COR-L47 (cell line): Measurements from ENCODE around the gene ADH5.
"Not testable (repeated sequence)": the region's sequence is repeated elsewhere in the genome, so short reads cannot be mapped to it uniquely, and the experiment has no call there.

Experiments used
- DNase-seq: peaks from one replicate; lab custom pipeline; 2025; lab: John Stamatoyannopoulos, UW

The ADH5 gene

DNA sequence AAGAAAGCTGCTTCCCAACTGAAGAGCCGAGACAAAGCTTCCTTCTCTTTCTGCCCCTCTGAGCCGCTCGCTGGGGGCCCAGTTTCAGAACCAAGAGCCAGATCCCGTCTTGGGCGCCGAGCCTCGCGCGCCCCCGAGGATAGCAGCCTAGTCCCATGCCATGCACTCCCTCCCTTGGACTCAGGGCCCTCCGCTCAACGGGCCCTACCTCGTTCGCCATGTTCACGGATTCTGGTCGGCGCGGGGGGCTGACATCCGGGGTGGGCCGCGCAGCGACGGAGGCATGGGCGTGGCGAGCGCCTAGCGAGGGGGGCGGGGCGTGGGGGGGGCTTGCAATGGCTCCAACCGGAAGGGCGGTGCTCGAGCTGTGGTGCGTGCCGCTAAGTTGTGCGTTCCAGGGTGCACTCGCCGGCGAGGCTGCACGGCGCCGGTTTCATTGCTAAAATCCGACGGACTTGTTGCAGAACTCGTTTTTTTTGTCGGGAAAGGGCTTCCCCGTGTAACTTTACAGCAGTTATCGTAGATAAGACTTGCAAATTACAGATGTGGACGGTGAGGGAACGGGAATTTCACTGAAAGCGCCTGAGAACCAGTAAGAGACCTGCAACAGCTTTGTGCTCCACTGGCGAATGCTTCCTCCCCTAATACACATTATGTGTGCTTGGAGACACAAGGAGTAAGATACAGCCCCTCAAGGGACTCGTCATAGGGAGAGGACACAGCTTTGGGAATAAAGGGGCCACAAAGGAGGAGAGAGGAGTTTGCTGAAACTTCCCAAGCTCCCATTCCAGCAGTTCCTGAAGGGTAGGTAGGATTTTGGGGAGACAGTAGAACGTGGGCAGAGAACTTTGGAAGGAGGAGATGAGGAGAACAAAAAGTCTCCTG lies at the start of gene ADH5:
Gene ADH5, minus strand, starts transcription at position 308 of the 885 bp plus-strand sequence. Its CDS starts 88 bp downstream, at position 220.
- peak; percentile 88 for DNase-seq

DNA sequence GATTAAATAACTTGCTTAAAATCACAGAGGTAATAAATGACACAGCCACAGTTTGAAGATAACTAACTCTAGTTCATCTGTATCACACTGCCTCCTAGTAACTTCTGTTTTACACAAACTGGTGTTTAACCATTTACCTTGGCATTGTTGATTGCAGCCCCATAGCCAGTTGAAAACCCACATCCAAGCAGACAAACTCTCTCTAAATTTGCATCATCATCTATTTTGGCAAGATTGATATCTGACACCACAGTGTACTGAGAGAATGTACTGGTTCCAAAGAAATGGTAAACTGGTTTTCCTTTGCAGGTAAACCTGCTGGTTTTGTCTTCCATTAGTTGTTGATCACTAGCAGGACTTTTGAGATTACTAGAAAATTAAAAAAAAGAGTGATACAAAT lies 47.7 kb upstream of the ADH5 start:
- DNase-seq, result no peak

DNA sequence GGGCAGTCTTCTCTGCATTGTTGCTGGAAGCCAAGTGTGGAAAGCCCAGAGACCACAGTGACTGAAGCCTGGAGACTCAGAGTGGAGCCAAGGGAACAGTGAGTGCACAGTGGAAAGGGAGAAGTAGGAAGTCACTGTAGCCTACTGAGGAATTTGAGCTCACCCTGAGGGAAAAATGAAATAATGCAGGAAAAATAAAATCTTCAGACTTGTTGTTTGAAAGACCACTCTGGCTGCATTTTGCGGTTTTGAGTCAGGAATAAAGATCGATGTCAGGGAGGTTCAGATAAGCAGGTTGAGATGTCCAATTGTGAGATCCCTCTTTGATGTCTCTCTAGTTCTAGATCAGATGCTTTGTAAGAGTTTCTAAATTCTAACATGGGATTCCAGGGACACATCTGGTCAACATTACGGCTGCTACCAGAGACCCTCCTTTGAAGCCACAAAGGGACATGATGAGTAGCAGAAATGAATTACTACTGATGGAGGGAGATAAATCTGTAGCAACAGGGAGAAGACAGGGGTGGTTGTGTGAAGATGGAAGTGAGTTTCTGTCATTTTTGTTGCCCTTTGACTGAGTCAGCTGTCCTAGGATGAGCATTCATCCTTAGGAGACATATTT lies 47.1 kb upstream of the ADH5 start:
- no peak for DNase-seq

DNA sequence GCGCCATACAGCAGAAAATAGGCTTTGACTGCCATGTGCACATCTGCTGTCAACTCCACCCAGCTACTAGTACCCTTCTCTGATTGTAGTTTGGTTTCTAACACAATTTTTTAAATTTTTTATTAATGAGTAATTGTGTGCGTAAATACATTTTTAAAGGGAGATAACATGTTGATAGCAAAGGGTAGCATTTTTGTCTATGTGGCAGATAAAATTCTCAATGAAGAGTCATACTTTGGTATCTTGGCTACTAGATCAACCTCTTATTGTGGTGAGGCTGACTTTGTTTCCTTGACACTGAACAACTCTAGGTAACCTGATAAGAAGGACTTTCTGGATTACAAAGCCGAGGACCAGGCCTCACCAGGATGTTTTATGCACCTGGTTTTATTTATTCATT lies 46.0 kb upstream of the ADH5 start:
- no peak for DNase-seq

DNA sequence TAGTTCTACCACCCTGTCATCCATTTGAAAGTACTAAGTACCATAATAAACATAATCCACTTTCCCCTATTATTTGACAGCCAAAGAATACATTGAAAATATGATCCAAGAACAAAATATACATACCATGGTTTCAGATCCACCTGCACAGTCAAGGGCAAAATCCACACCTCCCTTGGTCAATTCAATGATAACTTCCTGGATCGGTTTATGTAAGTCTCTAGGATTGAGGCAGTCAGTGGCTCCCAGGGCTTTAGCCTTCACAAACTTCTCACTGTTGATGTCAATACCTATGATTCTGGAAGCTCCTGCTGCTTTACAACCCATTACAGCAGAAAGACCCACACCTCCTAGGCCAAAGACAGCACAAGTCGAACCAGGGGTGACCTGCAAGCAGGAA lies 42.8 kb upstream of the ADH5 start:
- DNase-seq, result no peak

DNA sequence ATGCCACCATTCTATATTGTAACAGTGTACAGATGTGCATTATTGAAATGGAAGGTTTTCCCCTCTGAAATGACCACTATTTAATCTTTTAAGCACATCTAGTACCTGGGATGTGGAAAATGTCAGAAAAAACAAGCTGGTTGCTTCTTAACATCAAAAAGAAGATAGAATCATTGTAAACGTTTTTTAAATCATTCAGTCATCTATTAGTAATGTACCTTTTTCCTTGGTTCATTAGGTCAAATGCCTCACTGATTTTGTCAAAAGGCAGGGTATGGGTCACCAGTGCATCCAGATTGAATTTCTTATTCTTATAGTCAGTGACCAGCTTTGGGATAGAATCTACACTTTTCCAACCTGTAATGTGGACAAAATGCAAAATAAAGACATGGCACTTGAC lies 37.8 kb upstream of the ADH5 start:
- DNase-seq, result no peak

DNA sequence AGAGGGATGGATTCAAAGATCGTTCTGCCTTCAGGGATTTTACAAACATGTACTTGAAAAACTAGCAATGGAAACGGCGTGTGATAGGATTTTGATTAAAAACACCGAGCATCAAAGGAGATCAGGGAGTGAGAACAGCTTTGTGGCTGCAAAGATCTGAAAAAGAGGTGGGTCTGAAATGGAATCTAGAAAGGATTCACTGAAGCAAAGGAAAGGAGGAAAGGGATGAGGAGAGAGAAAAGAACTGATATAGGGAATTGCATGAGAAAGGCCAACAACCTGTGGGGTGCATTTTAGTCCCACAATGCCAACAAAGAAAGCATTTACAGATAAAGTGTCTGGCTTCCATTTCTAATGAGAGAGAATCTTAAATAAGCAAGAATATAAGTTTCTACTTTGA lies 32.4 kb upstream of the ADH5 start:
- no peak for DNase-seq

DNA sequence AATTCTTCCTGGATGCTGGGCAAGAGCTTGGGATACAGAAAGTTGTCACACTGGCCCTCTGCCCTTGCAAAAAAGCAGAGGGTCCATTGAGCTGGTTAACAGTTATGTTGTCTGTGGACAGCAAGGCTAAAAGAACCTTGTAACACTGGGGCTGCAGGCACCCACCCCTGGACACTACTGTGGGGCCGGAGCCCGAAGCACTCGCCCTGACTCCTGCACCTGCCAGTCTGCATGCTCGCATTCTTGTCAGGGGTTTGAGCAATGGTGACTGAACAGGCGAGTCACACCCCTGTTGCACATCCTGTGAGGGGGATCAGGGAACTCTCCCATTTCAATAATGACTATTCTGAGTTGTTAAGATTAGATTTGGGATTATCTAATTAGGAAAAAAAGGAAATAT lies 31.9 kb upstream of the ADH5 start:
- no peak for DNase-seq

DNA sequence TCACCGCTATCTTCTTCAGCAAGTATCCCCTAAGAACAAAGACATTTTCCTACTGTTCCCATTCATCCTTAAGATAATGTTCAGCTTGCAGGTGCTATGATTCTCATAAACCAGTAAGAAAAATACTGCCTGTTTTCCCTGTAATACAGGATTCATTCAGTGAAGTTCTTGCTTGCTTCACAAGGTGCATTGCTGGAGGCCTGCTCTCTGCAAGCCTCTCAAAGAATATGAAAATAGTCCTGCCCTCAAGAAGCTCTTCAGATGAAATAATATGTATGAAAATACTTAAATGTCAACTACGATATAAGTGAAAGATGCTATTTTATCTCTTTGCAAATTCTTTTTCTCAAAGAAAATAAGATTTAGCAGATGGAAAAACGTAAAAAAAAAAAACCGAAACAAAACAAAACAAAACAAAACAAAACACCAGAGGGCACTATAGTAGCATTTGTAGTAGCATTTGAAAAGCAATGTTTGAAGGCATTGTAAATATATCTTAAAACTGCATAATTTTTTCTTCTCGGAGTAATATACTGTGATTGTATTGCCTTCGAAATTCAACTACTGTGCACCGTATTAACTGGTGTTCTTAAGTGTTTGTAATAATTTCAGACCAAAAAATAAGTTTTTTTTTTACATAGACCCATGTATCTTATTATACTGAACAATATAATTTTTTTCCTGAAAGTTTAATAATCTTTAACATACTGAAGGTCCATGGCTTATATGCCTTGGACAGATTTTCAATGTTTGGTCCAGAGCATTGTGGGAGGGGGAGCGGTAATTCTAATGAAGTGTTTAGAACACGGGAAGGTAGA lies 29.5 kb upstream of the ADH5 start:
- no peak for DNase-seq

DNA sequence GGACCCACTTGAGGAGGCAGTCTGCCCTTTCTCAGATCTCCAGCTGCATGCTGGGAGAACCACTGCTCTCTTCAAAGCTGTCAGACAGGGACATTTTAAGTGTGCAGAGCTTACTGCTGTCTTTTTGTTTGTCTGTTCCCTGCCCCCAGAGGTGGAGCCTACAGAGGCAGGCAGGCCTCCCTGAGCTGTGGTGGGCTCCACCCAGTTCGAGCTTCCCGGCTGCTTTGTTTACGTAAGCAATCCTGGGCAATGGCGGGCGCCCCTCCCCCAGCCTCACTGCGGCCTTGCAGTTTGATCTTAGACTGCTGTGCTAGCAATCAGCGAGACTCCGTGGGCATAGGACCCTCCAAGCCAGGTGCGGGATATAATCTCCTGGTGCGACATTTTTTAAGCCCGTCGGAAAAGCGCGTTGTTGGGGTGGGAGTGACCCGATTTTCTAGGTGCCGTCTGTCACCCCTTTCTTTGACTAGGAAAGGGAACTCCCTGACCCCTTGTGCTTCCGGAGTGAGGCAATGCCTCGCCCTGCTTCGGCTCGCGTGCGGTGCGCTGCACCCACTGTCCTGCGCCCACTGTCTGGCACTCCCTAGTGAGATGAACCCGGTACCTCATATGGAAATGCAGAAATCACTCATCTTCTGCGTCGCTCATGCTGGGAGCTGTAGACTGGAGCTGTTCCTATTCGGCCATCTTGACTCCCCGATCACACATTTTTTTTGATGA lies 28.7 kb upstream of the ADH5 start:
- DNase-seq, result not testable (repeated sequence)

DNA sequence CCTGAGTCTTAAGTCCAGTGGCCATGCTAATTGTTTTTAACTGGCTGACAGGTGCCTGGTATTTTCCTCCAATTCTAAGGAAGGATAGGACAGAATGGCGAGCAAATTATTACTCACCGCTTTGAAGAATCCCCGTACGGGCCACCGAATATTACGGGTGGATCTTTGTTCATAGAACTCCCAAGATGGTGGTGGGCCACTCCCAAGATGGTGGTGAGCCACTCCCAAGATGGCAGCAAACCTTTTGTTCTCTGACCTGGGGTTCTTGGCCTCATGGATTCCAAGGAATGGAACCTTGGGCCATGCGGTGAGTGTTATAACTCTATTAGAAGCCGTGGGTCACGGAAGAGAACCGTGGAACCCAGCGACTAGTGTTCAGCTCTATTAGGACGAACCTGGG lies 20.7 kb upstream of the ADH5 start:
- not testable (repeated sequence) for DNase-seq

DNA sequence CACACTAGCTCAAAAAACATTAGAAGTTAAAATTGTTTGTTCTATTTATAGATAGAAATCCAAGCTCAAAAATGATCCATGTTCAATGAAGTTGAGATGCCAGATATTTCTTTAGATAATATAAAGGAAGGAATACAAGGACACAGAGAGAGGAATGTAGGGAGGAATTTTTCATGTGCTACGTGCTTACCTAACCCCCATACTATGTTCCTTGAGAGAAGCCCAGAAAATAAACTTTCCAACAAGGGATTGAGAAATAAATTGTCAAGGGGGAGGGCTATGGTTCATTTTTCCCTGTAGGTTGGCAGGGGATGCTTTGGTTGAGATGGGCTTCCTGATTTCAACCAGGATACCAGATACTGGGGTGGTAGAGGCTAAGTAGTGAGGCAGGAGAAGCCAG lies 15.6 kb upstream of the ADH5 start:
- DNase-seq, result no peak

DNA sequence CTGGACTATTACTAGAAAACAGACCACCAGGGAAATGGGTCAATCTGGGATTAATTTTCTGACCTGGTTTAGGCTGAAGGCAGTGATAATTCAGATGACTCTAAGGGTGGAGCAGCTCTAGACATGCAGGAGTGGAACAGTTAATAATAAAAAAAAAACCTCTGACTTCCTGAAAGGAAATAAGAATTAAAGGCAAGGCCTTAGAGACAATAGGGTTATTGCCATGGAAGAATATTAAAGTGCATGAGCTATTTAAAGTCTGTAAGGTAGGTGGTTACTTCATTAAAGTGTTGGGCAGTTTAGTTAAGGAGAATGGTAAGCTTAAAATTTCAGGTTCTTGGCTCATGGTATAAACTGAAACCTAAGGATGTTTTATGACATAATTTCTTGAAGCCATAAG lies 14.6 kb upstream of the ADH5 start:
- DNase-seq, result no peak

DNA sequence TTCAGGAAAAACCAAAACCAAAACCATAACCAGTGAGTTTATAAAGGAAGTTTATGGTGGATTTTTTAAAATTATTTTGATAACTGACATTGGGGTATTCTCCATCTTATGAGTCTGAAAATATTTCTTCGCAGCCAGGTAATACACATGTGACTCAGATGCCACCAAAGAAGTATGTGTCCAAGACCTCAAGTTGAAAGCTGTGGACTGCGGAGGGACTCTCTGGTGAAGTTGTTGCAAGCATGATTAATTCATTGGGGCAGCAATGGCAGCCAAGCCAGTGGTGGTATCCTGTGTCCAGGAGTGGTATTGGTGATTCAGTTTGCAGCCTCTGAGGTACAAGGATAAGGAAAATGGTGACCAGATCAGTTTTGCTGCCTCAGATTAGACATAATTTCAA lies 14.0 kb upstream of the ADH5 start:
- no peak for DNase-seq

DNA sequence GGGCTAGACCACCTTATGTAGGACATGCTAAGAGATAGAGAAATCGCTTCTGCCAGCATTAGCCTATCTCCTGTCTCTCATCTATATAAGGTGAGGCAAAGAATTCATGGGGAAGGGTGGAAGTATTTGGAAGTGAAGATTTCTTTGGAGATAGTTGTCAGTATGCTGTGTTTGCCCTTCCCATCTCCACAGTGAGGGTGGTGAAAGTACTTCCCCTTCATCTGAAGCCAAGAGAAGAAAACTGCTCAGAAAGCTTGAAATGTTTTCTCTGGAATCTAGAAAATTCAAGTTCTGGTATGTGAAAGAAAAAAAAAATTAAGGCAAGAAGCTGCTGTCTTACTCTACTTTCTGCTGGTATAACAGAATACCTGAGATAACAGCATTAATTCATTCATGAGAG lies 12.3 kb upstream of the ADH5 start:
- DNase-seq, result no peak

DNA sequence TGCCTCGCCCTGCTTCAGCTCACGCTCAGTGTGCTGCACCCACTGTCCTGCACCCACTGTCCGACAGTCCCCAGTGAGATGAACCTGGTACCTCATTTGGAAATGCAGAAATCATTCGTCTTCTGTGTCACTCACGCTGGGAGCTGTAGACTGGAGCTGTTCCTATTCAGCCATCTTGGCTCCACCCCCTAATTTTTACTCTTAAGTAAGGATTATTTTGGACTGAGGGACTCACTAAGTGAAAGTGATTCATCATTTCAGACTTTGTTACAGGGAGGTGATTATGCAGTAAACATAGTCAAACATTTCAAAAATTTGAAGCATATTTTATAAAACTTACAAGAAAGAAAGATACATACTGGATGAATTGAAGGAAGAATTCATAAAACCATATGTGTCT lies 11.2 kb upstream of the ADH5 start:
- DNase-seq, result not testable (repeated sequence)

DNA sequence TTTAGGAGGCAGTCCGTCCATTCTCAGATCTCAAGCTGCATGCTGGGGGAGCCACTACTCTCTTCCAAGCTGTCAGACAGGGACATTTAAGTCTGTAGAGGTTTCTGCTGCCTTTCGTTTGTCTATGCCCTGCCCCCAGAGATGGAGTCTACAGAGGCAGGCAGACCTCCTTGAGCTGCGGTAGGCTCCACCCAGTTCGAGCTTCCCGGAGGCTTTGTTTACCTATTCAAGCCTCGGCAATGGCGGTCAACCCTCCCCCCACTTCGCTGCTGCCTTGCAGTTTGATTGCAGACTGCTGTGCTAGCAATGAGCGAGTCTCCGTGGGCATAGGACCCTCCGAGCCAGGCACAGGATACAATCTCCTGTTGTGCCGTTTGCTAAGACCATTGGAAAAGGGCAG lies 10.7 kb upstream of the ADH5 start:
- DNase-seq, result no peak

DNA sequence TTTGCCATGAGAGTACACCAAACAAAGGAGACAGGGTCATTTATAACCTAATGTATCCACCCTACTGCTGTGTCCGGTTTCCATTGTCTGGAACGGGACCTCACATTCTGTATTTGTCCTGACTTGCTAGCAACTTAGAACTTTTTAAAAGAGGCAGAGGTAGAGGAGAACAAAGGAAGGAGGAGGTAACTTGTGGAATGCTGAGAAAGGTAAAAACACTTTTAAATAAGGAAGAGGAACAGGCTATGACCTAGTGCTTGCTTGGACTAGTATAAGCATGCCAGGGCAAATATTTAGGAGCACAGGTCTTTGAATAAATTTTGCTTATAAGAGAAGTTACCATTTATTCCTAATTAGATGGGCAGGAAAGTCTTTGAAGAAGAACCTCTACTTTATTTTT lies 3.3 kb upstream of the ADH5 start:
- not testable (repeated sequence) for DNase-seq

DNA sequence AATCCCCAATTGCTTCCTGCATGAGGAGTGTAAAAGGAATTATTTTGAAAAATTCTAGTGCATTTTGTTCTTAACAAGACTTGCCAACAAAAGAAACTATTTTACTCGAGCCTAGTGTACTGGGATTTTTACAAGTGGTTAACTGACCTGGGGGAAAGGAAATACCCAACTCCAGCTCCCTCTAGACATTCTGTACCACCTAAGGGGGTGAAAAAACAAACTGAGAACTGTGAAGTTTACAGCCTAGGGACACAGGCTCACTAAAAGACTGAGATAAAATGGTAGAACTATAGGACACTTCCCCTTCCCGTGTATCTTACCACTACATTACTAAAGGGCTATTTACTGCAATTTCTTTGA lies 2.6 kb upstream of the ADH5 start:
- no peak for DNase-seq

DNA sequence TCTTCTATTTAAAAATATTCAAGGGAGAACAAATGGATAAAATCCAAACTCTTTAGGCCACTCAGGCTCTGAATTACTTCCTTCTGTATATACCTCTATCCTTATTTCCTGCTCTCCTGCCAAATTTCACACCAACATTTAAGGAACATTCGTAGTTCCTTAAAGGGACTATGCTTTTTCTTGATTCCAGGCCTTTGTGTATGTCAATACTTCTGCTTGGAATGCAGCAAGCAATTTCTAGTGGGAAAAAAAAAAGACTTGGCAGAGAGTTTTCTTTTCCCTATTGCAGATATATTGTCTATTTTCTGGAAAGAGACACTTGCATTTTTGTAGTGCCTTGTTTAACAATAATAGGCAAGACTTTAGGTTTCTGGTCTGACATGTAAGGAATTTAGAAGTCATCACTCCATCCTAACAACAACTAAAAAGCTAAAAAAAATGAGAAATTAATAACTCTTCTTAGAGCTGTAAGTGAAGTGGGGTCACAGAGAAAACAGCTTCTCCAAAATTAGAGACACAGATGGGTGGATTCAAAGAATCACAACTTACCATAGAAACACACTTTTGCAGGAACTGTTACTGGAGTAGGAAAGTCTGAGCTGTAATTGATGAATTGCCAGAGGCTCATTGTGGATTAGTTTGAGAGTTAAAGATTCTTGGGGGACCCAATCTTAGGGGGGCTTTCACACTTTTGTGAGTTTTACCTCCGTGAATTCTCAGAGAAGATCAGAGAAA lies 2.1 kb upstream of the ADH5 start:
- no peak for DNase-seq

DNA sequence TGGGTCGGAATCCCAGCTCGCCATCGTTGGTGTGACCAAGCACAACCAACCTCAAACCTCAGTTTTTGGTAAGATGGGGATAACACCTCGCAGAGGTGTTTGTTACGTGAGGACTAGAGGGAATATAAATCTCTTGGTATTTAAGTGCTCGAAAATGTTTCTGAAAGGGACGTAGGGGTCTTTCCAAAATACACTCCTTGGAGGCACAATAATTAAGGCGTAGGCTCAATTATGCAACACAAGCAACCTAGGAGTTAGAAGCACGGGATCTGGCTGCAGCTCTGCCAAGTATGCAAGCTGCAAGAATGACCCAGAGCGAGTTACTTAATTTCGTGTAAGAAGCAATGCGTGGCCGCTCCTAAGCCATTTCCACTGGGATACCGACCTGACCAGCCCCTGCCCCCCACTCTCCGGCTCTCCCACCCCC lies 552 bp downstream of the ADH5 start:
- DNase-seq, result peak; percentile 24
